Fibroblast of lung (primary cell): ENCODE measurements around the gene BLOC1S4. TPM values are rescaled to one million over a fixed set of nuclear protein-coding genes. Genes with fewer than 3 reads are reported as not detected.
A peak's percentile ranks its signal among the peaks of the same experiment; 100 is the strongest.

Source experiments
- DNase-seq, 2 donors: peaks; one replicate each; pipeline versions ENCODE4 v3.0.0 to v3.0.0-alpha.2; 2010; ENCODE audit warnings: low read depth in 2 of 2
- H2AFZ ChIP-seq: 2 replicates; pipeline ENCODE4 v1.5.1; 2012; ENCODE audit warnings: low read length, control low read depth, inconsistent platforms
- H3K27ac ChIP-seq: 2 replicates; pipeline ENCODE4 v1.5.1; 2011; ENCODE audit warnings: low read length, control low read depth; ENCODE audit not compliant: insufficient read depth
- H3K27me3 ChIP-seq: 2 replicates; pipeline ENCODE4 v1.5.1; 2011; ENCODE audit warnings: mild to moderate bottlenecking, low read length; ENCODE audit not compliant: control insufficient read depth, insufficient read depth
- H3K36me3 ChIP-seq: 2 replicates; pipeline ENCODE4 v1.5.1; 2011; ENCODE audit warnings: low read length; ENCODE audit not compliant: control insufficient read depth, insufficient read depth
- H3K4me1 ChIP-seq: 2 replicates; pipeline ENCODE4 v1.5.1; 2011; ENCODE audit warnings: low read length; ENCODE audit not compliant: control insufficient read depth, insufficient read depth; ENCODE audit errors: extremely low read depth
- H3K4me2 ChIP-seq: 2 replicates; pipeline ENCODE4 v1.5.1; 2011; ENCODE audit warnings: low read length, control low read depth; ENCODE audit not compliant: insufficient read depth; ENCODE audit errors: extremely low read depth
- H3K4me3 ChIP-seq, 4 experiments: fragments of 200-600 bp in 1 of 4; sonication (generic) in 1 of 4; replicated peaks in 1 of 4; 2 replicates each; pipeline ENCODE4 v1.5.1; 2011 to 2016; ENCODE audit warnings: low read length in 4 of 4, low read depth in 3 of 4, mild to moderate bottlenecking in 3 of 4, control low read depth in 2 of 4, inconsistent platforms in 1 of 4, mixed read lengths in 1 of 4; ENCODE audit not compliant: insufficient read depth in 1 of 4; ENCODE audit errors: control extremely low read depth in 1 of 4
- H3K79me2 ChIP-seq: 2 replicates; pipeline ENCODE4 v1.5.1; 2012; ENCODE audit warnings: mild to moderate bottlenecking, low read length, inconsistent platforms; ENCODE audit not compliant: control insufficient read depth, insufficient read depth
- H3K9ac ChIP-seq: 2 replicates; pipeline ENCODE4 v1.5.1; 2011; ENCODE audit warnings: mild to moderate bottlenecking, low read length, control low read depth; ENCODE audit not compliant: insufficient read depth
- H3K9me3 ChIP-seq: 2 replicates; pipeline ENCODE4 v1.5.1; 2012; ENCODE audit warnings: low read depth, low read length; ENCODE audit not compliant: control insufficient read depth, insufficient read depth
- H4K20me1 ChIP-seq: 2 replicates; pipeline ENCODE4 v1.5.1; 2011; ENCODE audit warnings: low read length; ENCODE audit not compliant: control insufficient read depth, insufficient read depth; ENCODE audit errors: extremely low read depth
- CTCF ChIP-seq, 2 donors: IDR thresholded peaks in 1 of 2; conservative IDR thresholded peaks in 1 of 2; 1 replicate in 1 of 2; 2 replicates in 1 of 2; pipeline ENCODE4 v1.5.1; 2011 to 2012; ENCODE audit warnings: low read length in 2 of 2, control low read depth in 1 of 2, inconsistent platforms in 1 of 2, low read depth in 1 of 2, mild to moderate bottlenecking in 1 of 2
- EZH2 ChIP-seq: IDR thresholded peaks from 2 replicates; pipeline ENCODE4 v1.5.1; 2012; ENCODE audit warnings: low read length, control low read depth, mild to moderate bottlenecking; ENCODE audit errors: missing control alignments
- polyA plus RNA-seq, 2 donors: library from polyadenylated mRNA; depleted of rRNA in 1 of 2; stranded (reverse) in 1 of 2; unstranded in 1 of 2; fragments of >200 nt; gene quantifications; 2 replicates each; pipeline ENCODE4 v1.2.1, GENCODE V29; 2011 to 2012; ENCODE audit warnings: missing spikeins in 1 of 2
- total RNA-seq: library from RNA; depleted of rRNA; stranded (reverse); fragments of >200 nt; gene quantifications from 2 replicates; pipeline ENCODE4 v1.2.1, GENCODE V29; 2014

Gene BLOC1S4
- total and polyA plus RNA-seq, 2 donors (not counting 1 experiment from before 2014, with no cell fraction given), result 12.2 to 13.5 TPM

GRCh38 chr4:6732441-6733357 lies 16.7 kb downstream of the BLOC1S4 start:
- TF ChIP-seq CTCF (conservative IDR thresholded peaks at IDR 0.05 in 1 of 2, IDR thresholded peaks at IDR 0.05 in 1 of 2; ENCODE audit: low read depth in 1 of 2, low read length in 2 of 2) (peak in 1 of 2 donors; percentile 5), EZH2 (no peak)
- Histone ChIP-seq H3K4me2 (peak overlapping the region; percentile 51), H3K4me3 (no peak overlapping the region), H3K4me1 (peaks cover 4% of the 10 kb centered on the region), H3K27me3 (no peaks in the 10 kb centered on the region), H3K9ac (no peak overlapping the region), H2AFZ (peak overlapping the region; percentile 65), H3K79me2 (no peaks in the 10 kb centered on the region), H3K9me3 (no peaks in the 10 kb centered on the region), H3K36me3 (no peaks in the 10 kb centered on the region), H3K27ac (peak overlapping the region; percentile 69), H4K20me1 (no peaks in the 10 kb centered on the region)
- peak; percentile 91 to 96 for DNase-seq

GRCh38 chr4:6733358-6734164 lies 17.6 kb downstream of the BLOC1S4 start:
- TF ChIP-seq EZH2 (no peak), CTCF (conservative IDR thresholded peaks at IDR 0.05 in 1 of 2, IDR thresholded peaks at IDR 0.05 in 1 of 2; ENCODE audit: low read depth in 1 of 2, low read length in 2 of 2) (no peak)
- Histone ChIP-seq H3K4me1 (peaks cover 4% of the 10 kb centered on the region), H2AFZ (no peak overlapping the region), H3K9ac (no peak overlapping the region), H4K20me1 (no peaks in the 10 kb centered on the region), H3K79me2 (no peaks in the 10 kb centered on the region), H3K4me2 (no peak overlapping the region), H3K27me3 (no peaks in the 10 kb centered on the region), H3K36me3 (no peaks in the 10 kb centered on the region), H3K27ac (no peak overlapping the region), H3K4me3 (no peak overlapping the region), H3K9me3 (no peaks in the 10 kb centered on the region)
- DNase-seq, result no peak

- Histone ChIP-seq H3K4me2 (no peak overlapping the region), H4K20me1 (no peaks in the 10 kb centered on the region), H3K9ac (no peak overlapping the region), H3K9me3 (no peaks in the 10 kb centered on the region), H3K4me1 (peaks cover 4% of the 10 kb centered on the region), H3K27ac (no peak overlapping the region), H3K79me2 (no peaks in the 10 kb centered on the region), H2AFZ (no peak overlapping the region), H3K27me3 (no peaks in the 10 kb centered on the region), H3K36me3 (no peaks in the 10 kb centered on the region), H3K4me3 (no peak overlapping the region)
- no peak for DNase-seq
- no peak for TF ChIP-seq EZH2
These were observed 18.3 kb downstream of the BLOC1S4 start for GRCh38 chr4:6734165-6734786.
